IPS DF 6.9 (cell line): ENCODE results near the gene ZNF423.

Source experiments
- DNase-seq: peaks from one replicate; pipeline ENCODE4 v3.0.0-alpha.2; 2013; ENCODE audit warnings: low read depth, low spot score
- H3K27ac ChIP-seq: one replicate; pipeline ENCODE4 v1.5.1; 2013; ENCODE audit warnings: low read length, control low read depth
- H3K27me3 ChIP-seq: 2 replicates; pipeline ENCODE4 v1.6.1; 2013; ENCODE audit warnings: mild to moderate bottlenecking, low read length; ENCODE audit not compliant: control insufficient read depth, insufficient read depth
- H3K36me3 ChIP-seq: 2 replicates; pipeline ENCODE4 v1.6.1; 2013; ENCODE audit warnings: low read length; ENCODE audit not compliant: control insufficient read depth, insufficient read depth
- H3K4me1 ChIP-seq: 2 replicates; pipeline ENCODE4 v1.6.1; 2013; ENCODE audit warnings: low read length; ENCODE audit not compliant: control insufficient read depth, insufficient read depth
- H3K4me3 ChIP-seq: 2 replicates; pipeline ENCODE4 v1.5.1; 2013; ENCODE audit warnings: mild to moderate bottlenecking, low read length
- H3K9me3 ChIP-seq: 2 replicates; pipeline ENCODE4 v1.6.1; 2013; ENCODE audit warnings: low read length, inconsistent platforms; ENCODE audit not compliant: control insufficient read depth, insufficient read depth
- WGBS: extraction: QIAGEN DNeasy Blood & Tissue Kit; methylation state at CpG from one replicate; pipeline ENCODE4 v1.1.7; 2013; ENCODE audit warnings: mixed read lengths, missing lambda C conversion rate; ENCODE audit not compliant: insufficient read length, insufficient coverage; 5-methylcytosine and 5-hydroxymethylcytosine counted together

ZNF423 gene

GRCh38 chr16:49482690-49483089, 373.2 kb downstream of the ZNF423 start:
- Histone ChIP-seq H3K27me3 (no peaks in the 10 kb centered on the region), H3K4me3 (no peak overlapping the region), H3K36me3 (no peaks in the 10 kb centered on the region), H3K9me3 (no peaks in the 10 kb centered on the region), H3K27ac (no peak overlapping the region), H3K4me1 (peaks cover 2% of the 10 kb centered on the region; the same call in 1 of the 2 replicates)
- no peak for DNase-seq
- no CpG with 5 or more reads among the region's 8 CpGs for WGBS

GRCh38 chr16:49478616-49479015, 377.3 kb downstream of the ZNF423 start:
- H3K27ac ChIP-seq, result no peak overlapping the region
- H3K4me3 ChIP-seq, result no peak overlapping the region
- DNase-seq, result no peak
- no peaks in the 10 kb centered on the region for H3K36me3 ChIP-seq
- H3K27me3 ChIP-seq, result no peaks in the 10 kb centered on the region
- H3K9me3 ChIP-seq, result no peaks in the 10 kb centered on the region
- no peaks in the 10 kb centered on the region; the same call in 1 of the 2 replicates for H3K4me1 ChIP-seq

DNA sequence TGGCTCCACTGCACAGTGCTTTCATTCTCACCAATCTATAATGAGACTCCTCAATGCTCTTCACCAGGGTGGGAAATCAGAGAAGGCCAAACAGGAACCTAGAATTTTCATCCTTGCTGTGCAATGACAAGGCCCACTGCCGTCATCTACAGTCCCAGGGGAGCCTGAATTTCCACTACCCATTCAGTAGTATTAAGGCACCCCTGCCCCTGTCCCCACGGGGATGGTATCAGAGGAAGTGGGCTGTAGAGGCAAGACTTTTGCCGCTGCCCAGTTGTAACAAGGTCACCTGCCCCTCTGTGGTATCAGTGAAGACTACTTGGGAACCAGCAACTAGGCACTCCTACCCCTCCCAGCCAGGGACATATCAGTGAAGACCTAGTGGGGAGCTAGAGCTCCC, 377.8 kb downstream of the ZNF423 start:
- Histone ChIP-seq H3K36me3 (no peaks in the 10 kb centered on the region), H3K27ac (no peak overlapping the region), H3K4me3 (no peak overlapping the region), H3K9me3 (no peaks in the 10 kb centered on the region), H3K4me1 (no peaks in the 10 kb centered on the region), H3K27me3 (no peaks in the 10 kb centered on the region)
- WGBS, result no CpG with 5 or more reads among the region's 3 CpGs
- DNase-seq, result no peak

DNA sequence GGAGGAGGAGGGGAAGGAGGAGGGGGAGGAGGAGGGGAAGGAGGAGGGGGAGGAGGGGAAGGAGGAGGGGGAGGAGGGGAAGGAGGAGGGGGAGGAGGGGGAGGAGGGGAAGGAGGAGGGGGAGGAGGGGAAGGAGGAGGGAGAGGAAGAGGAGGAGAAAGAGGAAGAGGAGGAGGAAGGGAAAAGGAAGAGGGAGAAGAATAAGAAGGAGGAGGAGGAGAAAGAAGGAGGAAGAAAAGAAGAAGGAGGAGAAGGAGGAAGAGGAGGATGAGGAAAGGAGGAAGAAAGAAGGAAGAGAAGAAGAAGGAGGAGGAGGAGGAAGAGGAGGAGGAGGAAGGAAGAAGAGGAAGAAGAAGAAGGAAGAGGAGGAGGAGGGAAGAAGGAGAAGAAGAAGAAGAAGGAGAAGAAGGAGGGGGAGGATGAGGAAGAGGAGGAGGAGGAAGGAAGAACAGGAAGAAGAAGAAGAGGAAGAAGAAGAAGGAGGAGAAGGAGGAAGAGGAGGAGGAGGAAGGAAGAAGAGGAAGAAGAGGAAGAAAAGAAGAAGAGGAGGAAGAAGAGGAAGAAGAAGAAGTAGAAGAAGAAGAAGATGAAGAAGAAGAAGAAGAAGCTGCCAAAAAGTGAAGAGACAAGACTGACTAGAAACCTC, 378.5 kb downstream of the ZNF423 start:
- Histone ChIP-seq H3K27ac (no peak overlapping the region), H3K4me3 (no peak overlapping the region), H3K4me1 (no peaks in the 10 kb centered on the region), H3K36me3 (no peaks in the 10 kb centered on the region), H3K9me3 (no peaks in the 10 kb centered on the region), H3K27me3 (no peaks in the 10 kb centered on the region)
- no peak for DNase-seq

DNA sequence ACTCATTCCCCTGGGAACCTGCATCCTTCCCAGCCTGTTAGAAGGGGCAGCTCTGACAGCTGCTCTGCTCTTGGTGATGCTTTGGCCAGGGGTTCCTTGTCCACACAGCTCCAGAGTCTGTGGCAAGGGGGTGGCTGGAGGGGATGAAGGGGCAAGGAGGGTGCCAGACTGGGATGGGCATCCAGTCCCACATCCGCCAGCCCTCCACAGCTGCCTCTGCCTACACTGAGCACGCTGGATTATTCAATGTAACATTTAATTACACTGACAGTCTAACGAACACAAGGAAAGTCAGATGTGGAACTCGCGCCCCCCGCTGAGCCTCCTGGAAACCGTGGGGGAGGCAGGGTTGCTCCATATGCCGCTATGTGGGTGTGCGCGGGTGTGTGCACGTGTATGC, 381.2 kb downstream of the ZNF423 start:
- no peaks in the 10 kb centered on the region for H3K4me1 ChIP-seq
- H3K9me3 ChIP-seq, result no peaks in the 10 kb centered on the region
- no peak for DNase-seq
- no peak overlapping the region for H3K4me3 ChIP-seq
- H3K36me3 ChIP-seq, result no peaks in the 10 kb centered on the region
- WGBS, result no CpG with 5 or more reads among the region's 11 CpGs
- H3K27me3 ChIP-seq, result no peaks in the 10 kb centered on the region
- no peak overlapping the region for H3K27ac ChIP-seq

DNA sequence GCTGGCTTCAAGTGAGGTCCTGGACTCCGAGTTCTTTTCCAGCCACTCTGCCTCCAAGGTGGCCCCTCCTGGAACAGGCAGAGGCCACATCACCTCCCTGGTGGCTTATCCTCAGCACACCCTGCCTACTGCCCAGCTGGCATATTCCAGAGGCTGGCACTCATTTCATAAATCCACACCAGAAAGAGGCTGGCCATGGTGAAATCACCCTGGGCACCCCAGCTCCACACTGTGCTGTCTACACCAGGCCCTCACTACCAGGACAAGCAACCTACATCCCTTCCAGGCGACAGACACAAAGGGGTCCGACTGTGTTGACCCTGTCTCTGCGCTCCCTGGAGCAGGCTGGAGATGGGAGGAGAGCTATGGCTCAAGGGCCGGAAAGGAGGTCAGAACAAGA, 382.1 kb downstream of the ZNF423 start:
- WGBS, result no CpG with 5 or more reads among the region's 5 CpGs
- Histone ChIP-seq H3K9me3 (no peaks in the 10 kb centered on the region), H3K27me3 (no peaks in the 10 kb centered on the region), H3K4me3 (no peak overlapping the region), H3K36me3 (no peaks in the 10 kb centered on the region), H3K27ac (no peak overlapping the region), H3K4me1 (no peaks in the 10 kb centered on the region; the same call in 1 of the 2 replicates)
- DNase-seq, result no peak

GRCh38 chr16:49473131-49473530, 382.8 kb downstream of the ZNF423 start:
- no peak for DNase-seq
- Histone ChIP-seq H3K4me3 (no peak overlapping the region), H3K27me3 (no peaks in the 10 kb centered on the region), H3K27ac (no peak overlapping the region), H3K9me3 (no peaks in the 10 kb centered on the region), H3K36me3 (no peaks in the 10 kb centered on the region), H3K4me1 (no peaks in the 10 kb centered on the region; the same call in 1 of the 2 replicates)
- no CpG with 5 or more reads among the region's 5 CpGs for WGBS

DNA sequence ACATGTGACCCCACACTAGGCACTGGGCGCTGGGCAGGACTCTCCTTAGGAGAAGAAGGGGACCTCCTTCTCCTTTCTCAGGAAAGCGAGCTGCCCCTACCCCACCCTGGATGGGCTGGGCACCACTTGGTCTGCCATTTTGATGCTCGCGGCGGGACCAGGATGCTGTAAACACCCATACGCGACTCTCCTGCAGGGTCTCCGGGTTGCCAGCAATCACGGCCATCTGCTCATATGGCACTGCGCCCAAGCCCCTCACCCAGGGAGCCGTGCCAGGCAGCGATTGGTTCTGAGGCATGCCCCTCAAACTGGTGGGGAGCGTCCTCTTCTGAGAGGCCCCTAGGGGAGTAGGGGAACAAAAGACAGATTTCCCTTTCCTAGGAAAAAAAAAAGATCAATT, 383.3 kb downstream of the ZNF423 start:
- H3K9me3 ChIP-seq, result no peaks in the 10 kb centered on the region
- no peak overlapping the region for H3K27ac ChIP-seq
- whole genome bisulfite sequencing, result no CpG with 5 or more reads among the region's 13 CpGs
- H3K4me3 ChIP-seq, result no peak overlapping the region
- no peaks in the 10 kb centered on the region for H3K36me3 ChIP-seq
- H3K27me3 ChIP-seq, result no peaks in the 10 kb centered on the region
- no peaks in the 10 kb centered on the region; the same call in 1 of the 2 replicates for H3K4me1 ChIP-seq
- DNase-seq, result no peak

- no peak overlapping the region for H3K4me3 ChIP-seq
- H3K36me3 ChIP-seq, result no peaks in the 10 kb centered on the region
- no peak overlapping the region for H3K27ac ChIP-seq
- DNase-seq, result no peak
- no peaks in the 10 kb centered on the region for H3K9me3 ChIP-seq
- no peaks in the 10 kb centered on the region for H3K27me3 ChIP-seq
- WGBS, result no CpG with 5 or more reads among the region's 11 CpGs
- no peaks in the 10 kb centered on the region; the same call in 1 of the 2 replicates for H3K4me1 ChIP-seq
Observed at GRCh38 chr16:49471038-49471727, 384.7 kb downstream of the ZNF423 start.

GRCh38 chr16:49470513-49470991, 385.4 kb downstream of the ZNF423 start:
- Histone ChIP-seq H3K27me3 (no peaks in the 10 kb centered on the region), H3K9me3 (no peaks in the 10 kb centered on the region), H3K4me3 (no peak overlapping the region), H3K4me1 (no peaks in the 10 kb centered on the region; the same call in 1 of the 2 replicates), H3K36me3 (no peaks in the 10 kb centered on the region), H3K27ac (no peak overlapping the region)
- WGBS, result no CpG with 5 or more reads among the region's 3 CpGs
- DNase-seq, result no peak
